Left lung (tissue), 8 donors: ENCODE results near the gene GIMAP7. TPM values are rescaled to one million over a fixed set of nuclear protein-coding genes. Genes with fewer than 3 reads are reported as not detected.

Experiments used
- polyA plus RNA-seq, 6 donors: library from polyadenylated mRNA; unstranded; fragments of 120-200 nt; gene quantifications; one replicate each; pipeline ENCODE4 v1.2.1, GENCODE V29; 2013; ENCODE audit not compliant: insufficient read length in 6 of 6
- total RNA-seq, 2 donors: library from RNA; stranded (reverse); fragmentation: NEBNext Ultra II Directional; extraction: Animal tissue kit (Norgen Biotek cat#: 25700); gene quantifications; one replicate each; pipeline ENCODE4 v1.2.1, GENCODE V29; 2021
- donor health status: DM: no; HTN: yes; CAD: no.
- donor health status: DM: no; HTN: no; CAD: no.

Gene GIMAP7
- total and polyA plus RNA-seq, 8 donors: 16.7 to 49.8 (median 36.3) TPM

Other genes starting within 250 kb of the GIMAP7 start
- 10 to 100 TPM in 1 of 2 donors, 1 to 10 TPM in 1; 9.0 to 15.8 TPM for gene LRRC61, start 191.5 kb upstream of the GIMAP7 start, total RNA-seq
- 10 to 100 TPM; 16.2 to 22.5 (median 20.1) TPM for gene LRRC61, start 191.5 kb upstream of the GIMAP7 start, polyA plus RNA-seq
- 10 to 100 TPM; 24.0 to 25.1 TPM for gene ACTR3C, start 191.3 kb upstream of the GIMAP7 start, total RNA-seq
- 1 to 10 TPM; 3.4 to 8.2 (median 4.4) TPM for gene ACTR3C, start 191.3 kb upstream of the GIMAP7 start, polyA plus RNA-seq
- 100 to 1,000 TPM; 133 to 162 TPM for gene RARRES2, start 173.2 kb upstream of the GIMAP7 start, total RNA-seq
- 100 to 1,000 TPM; 153 to 233 (median 198) TPM for gene RARRES2, start 173.2 kb upstream of the GIMAP7 start, polyA plus RNA-seq
- gene REPIN1, start 146.1 kb upstream of the GIMAP7 start, total RNA-seq: 100 to 1,000 TPM in 1 of 2 donors, 10 to 100 TPM in 1; 81.4 to 110 TPM
- 10 to 100 TPM; 61.5 to 75.9 (median 70.3) TPM for gene REPIN1, start 146.1 kb upstream of the GIMAP7 start, polyA plus RNA-seq
- gene ZNF775, start 135.5 kb upstream of the GIMAP7 start, total RNA-seq: 1 to 10 TPM; 5.2 to 5.6 TPM
- 10 to 100 TPM in 1 of 6 donors, 1 to 10 TPM in 5; 4.0 to 11.7 (median 6.5) TPM for gene ZNF775, start 135.5 kb upstream of the GIMAP7 start, polyA plus RNA-seq
- gene GIMAP8, start 64.2 kb upstream of the GIMAP7 start, total RNA-seq: 10 to 100 TPM; 17.1 to 37.3 TPM
- 10 to 100 TPM; 22.6 to 29.3 (median 24.6) TPM for gene GIMAP8, start 64.2 kb upstream of the GIMAP7 start, polyA plus RNA-seq
- gene GIMAP4, start 52.5 kb downstream of the GIMAP7 start, total RNA-seq: 10 to 100 TPM; 31.3 to 59.2 TPM
- 100 to 1,000 TPM in 1 of 6 donors, 10 to 100 TPM in 5; 68.5 to 108 (median 79.1) TPM for gene GIMAP4, start 52.5 kb downstream of the GIMAP7 start, polyA plus RNA-seq
- gene GIMAP6, start 117.5 kb downstream of the GIMAP7 start, total RNA-seq: 10 to 100 TPM; 19.4 to 52.7 TPM
- gene GIMAP6, start 117.5 kb downstream of the GIMAP7 start, polyA plus RNA-seq: 10 to 100 TPM; 26.0 to 33.6 (median 28.6) TPM
- 10 to 100 TPM; 14.7 to 30.6 TPM for gene GIMAP2, start 170.8 kb downstream of the GIMAP7 start, total RNA-seq
- 10 to 100 TPM; 15.1 to 24.4 (median 17.5) TPM for gene GIMAP2, start 170.8 kb downstream of the GIMAP7 start, polyA plus RNA-seq
- gene GIMAP1, start 201.7 kb downstream of the GIMAP7 start, total RNA-seq: 10 to 100 TPM in 1 of 2 donors, 1 to 10 TPM in 1; 5.0 to 11.3 TPM
- 1 to 10 TPM; 4.2 to 6.2 (median 5.7) TPM for gene GIMAP1, start 201.7 kb downstream of the GIMAP7 start, polyA plus RNA-seq
- gene GIMAP5, start 222.5 kb downstream of the GIMAP7 start, total RNA-seq: 10 to 100 TPM in 1 of 2 donors, 1 to 10 TPM in 1; 9.8 to 37.8 TPM
- 10 to 100 TPM; 13.6 to 20.3 (median 16.9) TPM for gene GIMAP5, start 222.5 kb downstream of the GIMAP7 start, polyA plus RNA-seq